Neural cell (in vitro differentiated cells): Measurements from ENCODE around the gene DNAJC10. TPM values are rescaled to one million over a fixed set of nuclear protein-coding genes. Genes with fewer than 3 reads are reported as not detected.

Experiments used
- H2AFZ ChIP-seq: fragments of 200-600, 300-800 bp; sonication (generic), shearing (Covaris generic); 2 replicates; pipeline ENCODE4 v1.6.0; 2014; ENCODE audit warnings: low read depth, mild to moderate bottlenecking, antibody characterized with exemption, low read length, moderate library complexity
- H3F3A ChIP-seq: fragments of 200-600 bp; shearing (Covaris generic); 2 replicates; pipeline ENCODE4 v1.6.1; 2016; ENCODE audit warnings: mild to moderate bottlenecking, moderate library complexity, mixed read lengths, antibody characterized with exemption, low read length; ENCODE audit not compliant: insufficient read depth, poor library complexity, severe bottlenecking
- H3K27ac ChIP-seq: fragments of 200-600, 300-800 bp; sonication (generic), shearing (Covaris generic); 2 replicates; pipeline ENCODE4 v1.5.1; 2014; ENCODE audit warnings: mild to moderate bottlenecking, low read length, moderate library complexity
- H3K27me3 ChIP-seq: fragments of 300-800, 200-600 bp; sonication (generic), shearing (Covaris generic); 2 replicates; pipeline ENCODE4 v1.6.0; 2014; ENCODE audit warnings: mild to moderate bottlenecking, low read depth, low read length, moderate library complexity; ENCODE audit not compliant: insufficient read depth
- H3K36me3 ChIP-seq: fragments of 300-800, 200-600 bp; sonication (generic), shearing (Covaris generic); 2 replicates; pipeline ENCODE4 v1.5.1; 2014; ENCODE audit warnings: mild to moderate bottlenecking, antibody characterized with exemption, low read length, moderate library complexity; ENCODE audit not compliant: insufficient read depth
- H3K4me2 ChIP-seq: fragments of 300-800, 200-600 bp; sonication (generic), shearing (Covaris generic); 2 replicates; pipeline ENCODE4 v1.6.0; 2014; ENCODE audit warnings: mild to moderate bottlenecking, low read length
- H3K4me3 ChIP-seq: fragments of 300-800, 200-600 bp; sonication (generic), shearing (Covaris generic); 2 replicates; pipeline ENCODE4 v1.5.1; 2014; ENCODE audit warnings: mild to moderate bottlenecking, low read length, moderate library complexity
- H3K79me2 ChIP-seq: fragments of 200-600 bp; shearing (Covaris generic); replicated peaks from 2 replicates; pipeline ENCODE4 v1.6.0; 2014; ENCODE audit warnings: mild to moderate bottlenecking, low read length, moderate library complexity; ENCODE audit not compliant: insufficient read depth
- H3K9ac ChIP-seq: fragments of 300-800, 200-600 bp; sonication (generic), shearing (Covaris generic); 2 replicates; pipeline ENCODE4 v1.6.1; 2016; ENCODE audit warnings: mild to moderate bottlenecking, low read length, mixed read lengths
- H3K9me2 ChIP-seq: fragments of 200-600 bp; shearing (Covaris generic); 2 replicates; pipeline ENCODE4 v1.6.1; 2016; ENCODE audit warnings: mild to moderate bottlenecking, low read length, mixed read lengths; ENCODE audit not compliant: insufficient read depth
- H3K9me3 ChIP-seq: fragments of 200-600, 300-800 bp; sonication (generic), shearing (Covaris generic); 2 replicates; pipeline ENCODE4 v1.6.1; 2016; ENCODE audit warnings: mild to moderate bottlenecking, mixed run types, low read length, moderate library complexity, mixed read lengths
- H4K20me1 ChIP-seq: fragments of 200-600 bp; shearing (Covaris generic); 2 replicates; pipeline ENCODE4 v1.6.1; 2016; ENCODE audit warnings: mild to moderate bottlenecking, mixed run types; ENCODE audit not compliant: insufficient read depth
- CTCF ChIP-seq: fragments of 450-650 bp; IDR thresholded peaks from 2 replicates; pipeline ENCODE4 v1.5.1; 2014; ENCODE audit warnings: antibody characterized with exemption, mild to moderate bottlenecking, moderate library complexity; ENCODE audit not compliant: poor library complexity, severe bottlenecking
- EP300 ChIP-seq: fragments of 450-650 bp; conservative IDR thresholded peaks from 2 replicates; pipeline ENCODE4 v1.6.1; 2014; ENCODE audit warnings: antibody characterized with exemption, mild to moderate bottlenecking, moderate library complexity; ENCODE audit not compliant: poor library complexity, severe bottlenecking
- EZH2 ChIP-seq: fragments of 200-600, 300-800 bp; shearing (Covaris generic), sonication (generic); IDR thresholded peaks from 2 replicates; pipeline ENCODE4 v1.6.1; 2014; ENCODE audit warnings: antibody characterized with exemption, low read length, borderline replicate concordance, mild to moderate bottlenecking; ENCODE audit not compliant: insufficient read depth, poor library complexity, severe bottlenecking
- MXI1 ChIP-seq: fragments of 450-650 bp; conservative IDR thresholded peaks from 2 replicates; pipeline ENCODE4 v1.6.1; 2014; ENCODE audit warnings: antibody characterized with exemption, mild to moderate bottlenecking; ENCODE audit not compliant: poor library complexity, severe bottlenecking
- POLR2AphosphoS5 ChIP-seq: IDR thresholded peaks from 2 replicates; pipeline ENCODE4 v1.6.1; 2012
- RAD21 ChIP-seq: fragments of 450-650 bp; conservative IDR thresholded peaks from 2 replicates; pipeline ENCODE4 v1.6.1; 2014; ENCODE audit warnings: antibody characterized with exemption, mild to moderate bottlenecking, moderate library complexity
- REST ChIP-seq: IDR thresholded peaks from 2 replicates; pipeline ENCODE4 v1.6.1; 2012; ENCODE audit warnings: borderline replicate concordance
- SMC3 ChIP-seq: fragments of 450-650 bp; conservative IDR thresholded peaks from 2 replicates; pipeline ENCODE4 v1.6.1; 2014; ENCODE audit warnings: antibody characterized with exemption, mild to moderate bottlenecking, moderate library complexity; ENCODE audit not compliant: poor library complexity
- TAF1 ChIP-seq: IDR thresholded peaks from 2 replicates; pipeline ENCODE4 v1.6.1; 2012; ENCODE audit warnings: low read depth
- polyA plus RNA-seq: library from polyadenylated mRNA; depleted of rRNA; stranded (reverse); fragments of >200 nt; gene quantifications from 2 replicates; pipeline ENCODE4 v1.2.3, GENCODE V29; 2014

The DNAJC10 gene
- polyA plus RNA-seq, 1 donor from 2014 or later = 92.5 TPM

DNA sequence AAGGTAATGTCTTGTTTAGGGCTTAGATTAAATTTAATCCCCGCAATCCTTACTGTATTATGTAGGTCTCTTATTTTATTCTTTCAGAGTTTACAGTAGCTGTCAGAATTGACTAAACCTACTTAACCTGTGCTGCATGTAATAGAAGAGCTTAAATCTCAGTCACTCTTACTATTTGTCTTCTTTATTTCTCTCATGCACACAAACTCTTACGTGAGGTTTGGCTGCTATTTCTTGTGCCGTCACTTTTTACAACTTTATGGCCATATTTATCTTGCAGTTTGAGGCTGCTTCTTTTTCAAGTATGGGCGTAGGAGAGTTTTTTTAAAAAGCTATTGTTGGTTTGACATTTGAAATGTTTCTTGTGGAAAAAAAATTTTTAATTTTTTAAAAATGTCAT lies 12.0 kb downstream of the DNAJC10 start:
- H3K4me3 ChIP-seq = no peak overlapping the region
- H3K9ac ChIP-seq = no peak overlapping the region
- H2AFZ ChIP-seq = no peak overlapping the region
- H3K79me2 ChIP-seq = no peaks in the 10 kb centered on the region
- H3K27ac ChIP-seq = no peak overlapping the region
- H3F3A ChIP-seq = no peaks in the 10 kb centered on the region
- H3K4me2 ChIP-seq = no peak overlapping the region
- no peaks in the 10 kb centered on the region for H4K20me1 ChIP-seq
- no peaks in the 10 kb centered on the region for H3K9me2 ChIP-seq
- H3K9me3 ChIP-seq = no peaks in the 10 kb centered on the region
- H3K36me3 ChIP-seq = peaks cover 11% of the 10 kb centered on the region
- TF ChIP-seq EP300 (no peak), REST (no peak), SMC3 (no peak), RAD21 (no peak), CTCF (no peak), EZH2 (no peak), MXI1 (no peak), TAF1 (no peak), POLR2AphosphoS5 (no peak)
- no peaks in the 10 kb centered on the region for H3K27me3 ChIP-seq

DNA sequence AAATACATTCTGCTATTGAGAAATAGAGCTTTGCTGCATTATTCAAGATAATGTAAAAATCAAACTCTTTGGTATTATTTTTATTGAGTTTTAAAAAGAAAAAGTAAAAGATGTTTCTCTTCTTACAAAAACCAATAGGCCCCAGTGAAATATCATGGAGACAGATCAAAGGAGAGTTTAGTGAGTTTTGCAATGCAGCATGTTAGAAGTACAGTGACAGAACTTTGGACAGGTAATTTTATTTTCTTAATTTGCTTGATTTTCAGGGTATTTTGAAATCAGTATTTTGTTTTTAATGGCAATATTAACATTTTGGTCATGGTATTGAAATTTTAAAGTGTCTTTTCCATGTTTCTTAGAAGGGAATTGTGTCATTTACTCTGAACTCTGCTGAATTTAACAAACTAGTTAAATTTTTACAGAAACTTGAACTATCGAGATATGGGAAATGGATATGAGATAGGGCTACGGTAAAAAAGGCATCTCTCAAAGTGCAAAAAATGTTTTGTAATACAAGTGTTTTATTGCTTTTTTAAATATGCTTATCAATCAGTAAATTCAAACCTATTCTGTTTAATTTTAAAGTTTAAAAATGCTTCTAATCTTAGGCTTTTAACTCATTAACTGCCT lies 13.8 kb downstream of the DNAJC10 start:
- H3K9me2 ChIP-seq = no peaks in the 10 kb centered on the region
- H3K4me2 ChIP-seq = no peak overlapping the region
- H3F3A ChIP-seq = no peaks in the 10 kb centered on the region
- H3K9ac ChIP-seq = no peak overlapping the region
- no peak overlapping the region for H3K4me3 ChIP-seq
- no peaks in the 10 kb centered on the region for H3K9me3 ChIP-seq
- TF ChIP-seq SMC3 (no peak), MXI1 (no peak), POLR2AphosphoS5 (no peak), TAF1 (no peak), EP300 (no peak), CTCF (no peak), EZH2 (no peak), REST (no peak), RAD21 (no peak)
- H3K36me3 ChIP-seq = peaks cover 11% of the 10 kb centered on the region
- H3K27ac ChIP-seq = no peak overlapping the region
- H4K20me1 ChIP-seq = no peaks in the 10 kb centered on the region
- H3K79me2 ChIP-seq = no peaks in the 10 kb centered on the region
- H2AFZ ChIP-seq = no peak overlapping the region
- no peaks in the 10 kb centered on the region for H3K27me3 ChIP-seq
